ENCODE results near the gene PCDHGB5.
"Not testable (repeated sequence)": the region's sequence is repeated elsewhere in the genome, so short reads cannot be mapped to it uniquely, and the experiment has no call there.

Gene PCDHGB5

GRCh38 chr5:141382469-141383294 lies 15.1 kb upstream of the PCDHGB5 start, which contains the start of gene PCDHGA7:
TSS of gene PCDHGA7 (plus strand) at chr5:141382742. CDS start at chr5:141382900, 158 bp downstream.
- DNase-seq (ENCODE audit: low spot score) = no peak

GRCh38 chr5:141383345-141383744 lies 14.4 kb upstream of the PCDHGB5 start:
- no peak for DNase-seq (ENCODE audit: low spot score)

GRCh38 chr5:141384471-141385267 lies 13.1 kb upstream of the PCDHGB5 start:
- no peak for DNase-seq (ENCODE audit: low spot score)

GRCh38 chr5:141387557-141388311 lies 10.0 kb upstream of the PCDHGB5 start, which contains the start of gene PCDHGB4:
TSS of gene PCDHGB4 (plus strand) at chr5:141387698. CDS start at chr5:141387885, 187 bp downstream.
- DNase-seq (ENCODE audit: low spot score) = peak; percentile 8

GRCh38 chr5:141388661-141389060 lies 9.1 kb upstream of the PCDHGB5 start:
- no peak for DNase-seq (ENCODE audit: low spot score)

- DNase-seq (ENCODE audit: low spot score) = no peak
Measured at GRCh38 chr5:141389153-141390042, 8.3 kb upstream of the PCDHGB5 start.

- DNase-seq (ENCODE audit: low spot score) = no peak
Measured at GRCh38 chr5:141392429-141393198, 5.1 kb upstream of the PCDHGB5 start, which contains the start of gene PCDHGA8. TSS of gene PCDHGA8 (plus strand) at chr5:141392633. CDS start at chr5:141392814, 181 bp downstream.

GRCh38 chr5:141393267-141393666 lies 4.5 kb upstream of the PCDHGB5 start:
- no peak for DNase-seq (ENCODE audit: low spot score)

GRCh38 chr5:141394401-141395187 lies 3.2 kb upstream of the PCDHGB5 start:
- DNase-seq (ENCODE audit: low spot score) = not testable (repeated sequence)

GRCh38 chr5:141398608-141399007 lies 861 bp downstream of the PCDHGB5 start:
- DNase-seq (ENCODE audit: low spot score) = no peak

GRCh38 chr5:141399555-141400258 lies 2.0 kb downstream of the PCDHGB5 start:
- no peak for DNase-seq (ENCODE audit: low spot score)

GRCh38 chr5:141402553-141403243 lies 5.0 kb downstream of the PCDHGB5 start, which contains the start of gene PCDHGA9:
TSS of gene PCDHGA9 (plus strand) at chr5:141402778. CDS start at chr5:141402953, 175 bp downstream.
- no peak for DNase-seq (ENCODE audit: low spot score)

- no peak for DNase-seq (ENCODE audit: low spot score)
Measured at GRCh38 chr5:141403387-141403786, 5.6 kb downstream of the PCDHGB5 start.

- DNase-seq (ENCODE audit: low spot score) = peak; percentile 17
Measured at GRCh38 chr5:141407790-141408505, 10.2 kb downstream of the PCDHGB5 start, which contains the start of gene PCDHGB6. TSS of gene PCDHGB6 (plus strand) at chr5:141408021. CDS start at chr5:141408203, 182 bp downstream.

- no peak for DNase-seq (ENCODE audit: low spot score)
Measured at GRCh38 chr5:141409598-141410306, 12.0 kb downstream of the PCDHGB5 start.

GRCh38 chr5:141411575-141411974 lies 13.8 kb downstream of the PCDHGB5 start:
- no peak for DNase-seq (ENCODE audit: low spot score)

All from CD4-positive, alpha-beta T cell treated with Interleukin-6 at 100 ng/mL for 8 hours (primary cell).